NT2/D1 (cell line): Measurements from ENCODE around the gene CBLN4.

Source experiments
- DNase-seq: peaks from one replicate; pipeline ENCODE4 v3.0.0-alpha.2; 2011; ENCODE audit warnings: low read depth, low spot score
- H3K27me3 ChIP-seq: 2 replicates; pipeline ENCODE4 v1.6.0; 2011; ENCODE audit warnings: mild to moderate bottlenecking; ENCODE audit not compliant: insufficient read length, insufficient read depth
- H3K36me3 ChIP-seq: 2 replicates; pipeline ENCODE4 v1.6.1; 2011; ENCODE audit warnings: mild to moderate bottlenecking, low read length, mixed read lengths; ENCODE audit not compliant: insufficient read depth, insufficient read length
- H3K4me1 ChIP-seq: 2 replicates; pipeline ENCODE4 v1.5.1; 2011; ENCODE audit not compliant: insufficient read depth, insufficient read length
- H3K4me3 ChIP-seq: 2 replicates; pipeline ENCODE4 v1.5.1; 2011; ENCODE audit warnings: low read depth; ENCODE audit not compliant: insufficient read length
- H3K9ac ChIP-seq: 2 replicates; pipeline ENCODE4 v1.6.0; 2011; ENCODE audit warnings: low read depth; ENCODE audit not compliant: insufficient read length
- H3K9me3 ChIP-seq: 2 replicates; pipeline ENCODE4 v1.5.1; 2011; ENCODE audit warnings: mild to moderate bottlenecking, low read length; ENCODE audit not compliant: insufficient read depth
- SUZ12 ChIP-seq: IDR thresholded peaks from 2 replicates; pipeline ENCODE4 v1.6.1; 2011; ENCODE audit not compliant: insufficient read length, insufficient read depth; ENCODE audit errors: extremely low read depth
- YY1 ChIP-seq: IDR thresholded peaks from 2 replicates; pipeline ENCODE4 v1.6.1; 2011; ENCODE audit not compliant: insufficient read length, insufficient read depth
- ZNF274 ChIP-seq: IDR thresholded peaks from 2 replicates; pipeline ENCODE4 v1.6.1; 2011; ENCODE audit warnings: mild to moderate bottlenecking, low read depth, low read length

Gene CBLN4

DNA sequence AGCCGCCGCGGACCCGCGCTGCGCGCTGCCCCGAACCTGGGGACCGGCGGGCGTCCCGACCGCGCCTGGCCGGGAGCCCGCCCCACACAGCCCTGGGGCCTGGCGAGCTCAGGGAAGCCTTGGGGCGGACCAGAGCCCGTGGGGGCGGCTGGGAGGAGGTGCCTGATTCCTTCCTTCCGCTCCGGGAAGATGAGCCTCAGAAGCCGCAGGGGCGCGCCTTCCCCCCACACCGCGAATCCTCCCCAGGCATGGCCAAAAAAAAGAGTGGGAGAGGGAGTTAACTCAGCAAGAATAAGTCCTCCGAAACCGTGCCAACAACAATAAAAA lies at the start of gene CBLN4:
TSS of gene CBLN4 (minus strand) at position 131 of the 327 bp plus-strand sequence. CDS start 1,348 bp downstream, outside the sequence.
- DNase-seq, result no peak
- no peaks in the 10 kb centered on the region for H3K9me3 ChIP-seq
- H3K4me1 ChIP-seq, result no peaks in the 10 kb centered on the region
- no peaks in the 10 kb centered on the region for H3K36me3 ChIP-seq
- peaks cover 82% of the 10 kb centered on the region for H3K27me3 ChIP-seq
- peak within 1 kb of the TSS; percentile 68 for H3K4me3 ChIP-seq
- TF ChIP-seq SUZ12 (peak; percentile 1), ZNF274 (no peak)
- peak within 1 kb of the TSS; percentile 79 for H3K9ac ChIP-seq

DNA sequence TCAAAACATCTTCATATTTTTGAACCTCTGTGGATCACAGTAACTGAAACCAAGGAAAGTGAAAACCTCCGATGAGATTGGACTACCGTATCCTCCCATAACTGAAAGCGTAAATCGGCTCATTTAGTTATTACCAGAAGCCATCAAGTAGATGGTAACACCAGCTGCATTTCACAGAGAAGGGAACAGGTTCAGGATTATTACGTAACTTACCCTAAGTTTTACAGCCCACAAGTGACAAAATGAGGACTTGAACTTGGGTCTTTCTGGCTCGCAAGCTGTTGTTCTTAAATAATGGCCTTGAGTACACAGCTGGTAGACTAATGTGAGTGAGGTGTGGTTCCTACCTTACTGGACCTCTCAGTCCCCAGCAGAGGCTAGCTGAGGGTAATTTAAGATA lies 37.9 kb upstream of the CBLN4 start:
- no peaks in the 10 kb centered on the region for H3K27me3 ChIP-seq
- DNase-seq, result no peak
- H3K4me3 ChIP-seq, result no peak overlapping the region
- no peaks in the 10 kb centered on the region for H3K36me3 ChIP-seq
- TF ChIP-seq YY1 (no peak), SUZ12 (no peak), ZNF274 (no peak)
- H3K9me3 ChIP-seq, result no peaks in the 10 kb centered on the region
- H3K9ac ChIP-seq, result no peak overlapping the region
- no peaks in the 10 kb centered on the region for H3K4me1 ChIP-seq

DNA sequence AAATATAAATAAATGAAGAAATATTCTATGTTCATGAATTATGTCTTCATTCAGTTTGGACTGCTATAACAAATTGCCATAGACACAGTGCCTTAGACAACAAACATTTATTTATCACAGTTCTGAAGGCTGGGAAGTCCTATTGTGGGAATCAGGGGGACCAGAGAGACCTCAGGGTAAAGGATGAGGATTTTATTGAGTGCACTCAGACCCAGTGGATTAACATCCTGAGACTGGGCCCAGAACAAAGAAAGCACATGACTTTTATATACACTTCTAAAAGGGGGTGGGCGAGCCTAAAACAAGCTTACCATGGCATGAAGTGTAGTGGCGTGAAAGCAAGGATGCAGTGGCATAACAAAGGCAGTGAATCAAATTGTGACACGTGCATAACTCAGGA lies 26.9 kb upstream of the CBLN4 start:
- H3K4me1 ChIP-seq, result no peaks in the 10 kb centered on the region
- no peak for DNase-seq

DNA sequence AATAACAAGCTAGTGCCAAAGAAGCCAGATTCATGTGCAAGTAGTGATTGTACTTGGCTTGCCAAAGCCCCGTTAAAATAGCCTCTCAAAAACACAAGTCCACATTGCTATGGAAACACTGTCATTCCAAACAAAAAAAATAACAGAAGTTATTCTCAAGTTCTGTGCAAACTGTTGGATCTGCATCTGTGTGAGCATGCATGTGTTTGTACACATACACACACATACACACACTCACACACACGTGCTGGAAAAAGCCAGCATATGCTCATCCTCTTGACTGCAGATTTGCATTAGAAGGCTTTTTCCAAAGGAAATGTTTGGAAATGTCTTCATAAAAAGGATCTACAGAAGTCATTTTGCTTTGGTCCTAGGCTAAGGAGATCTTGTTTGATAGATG lies 13.4 kb upstream of the CBLN4 start:
- DNase-seq, result no peak
- Histone ChIP-seq H3K36me3 (no peaks in the 10 kb centered on the region), H3K27me3 (no peaks in the 10 kb centered on the region), H3K9ac (no peak overlapping the region), H3K4me3 (no peak overlapping the region), H3K9me3 (no peaks in the 10 kb centered on the region), H3K4me1 (no peaks in the 10 kb centered on the region)
- TF ChIP-seq ZNF274 (no peak), YY1 (no peak), SUZ12 (no peak)

More for the DNA sequence above, 26.9 kb upstream of the CBLN4 start:
- H3K9me3 ChIP-seq, result peaks cover 32% of the 10 kb centered on the region
- no peak overlapping the region for H3K9ac ChIP-seq
- H3K36me3 ChIP-seq, result no peaks in the 10 kb centered on the region
- H3K4me3 ChIP-seq, result no peak overlapping the region
- TF ChIP-seq ZNF274 (no peak), YY1 (no peak), SUZ12 (no peak)
- H3K27me3 ChIP-seq, result no peaks in the 10 kb centered on the region

DNA sequence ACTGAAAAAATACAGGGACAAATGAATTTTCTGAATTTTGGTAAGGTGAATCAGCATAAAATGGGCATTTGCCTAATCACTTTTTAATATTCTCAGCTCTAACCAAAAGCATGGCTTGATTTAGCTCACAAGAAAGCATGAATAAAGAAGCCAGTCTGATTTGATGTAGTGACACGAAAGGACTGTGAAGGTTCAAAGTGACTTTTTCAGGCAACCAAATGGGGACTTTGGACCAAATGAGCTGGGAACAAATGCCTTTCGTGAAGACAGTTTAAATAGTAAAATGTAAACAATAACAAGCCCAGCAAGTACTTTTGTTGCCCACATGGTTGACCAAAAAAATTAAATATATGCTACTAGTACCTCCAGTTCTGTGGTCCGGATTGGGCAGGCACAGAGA lies 12.9 kb upstream of the CBLN4 start:
- H3K27me3 ChIP-seq, result no peaks in the 10 kb centered on the region
- no peaks in the 10 kb centered on the region for H3K36me3 ChIP-seq
- H3K9me3 ChIP-seq, result no peaks in the 10 kb centered on the region
- H3K4me3 ChIP-seq, result no peak overlapping the region
- TF ChIP-seq YY1 (no peak), ZNF274 (no peak), SUZ12 (no peak)
- H3K9ac ChIP-seq, result no peak overlapping the region
- no peaks in the 10 kb centered on the region for H3K4me1 ChIP-seq
- DNase-seq, result no peak

DNA sequence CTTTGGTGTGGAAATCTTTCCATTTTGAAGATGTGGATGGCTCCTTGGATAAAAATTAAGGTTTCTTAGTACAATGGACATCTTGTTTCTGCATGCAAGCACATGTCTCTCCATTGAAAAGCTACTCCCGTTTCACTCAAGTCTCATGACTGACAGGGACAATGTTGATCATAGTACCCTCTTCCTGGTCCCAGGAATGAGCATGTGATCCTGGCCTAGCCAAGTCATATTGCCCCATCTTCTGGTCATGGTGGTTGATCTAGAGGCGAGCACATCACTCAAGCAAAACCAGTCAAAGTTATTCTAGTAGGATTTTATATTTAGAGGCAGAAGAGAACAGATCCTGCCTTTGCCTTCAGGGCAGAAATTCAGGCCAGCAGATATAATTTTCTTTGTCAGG lies 12.2 kb upstream of the CBLN4 start:
- H3K9me3 ChIP-seq, result no peaks in the 10 kb centered on the region
- H3K27me3 ChIP-seq, result no peaks in the 10 kb centered on the region
- H3K36me3 ChIP-seq, result no peaks in the 10 kb centered on the region
- no peaks in the 10 kb centered on the region for H3K4me1 ChIP-seq
- no peak overlapping the region for H3K9ac ChIP-seq
- no peak for DNase-seq
- H3K4me3 ChIP-seq, result no peak overlapping the region
- TF ChIP-seq YY1, result no peak
- no peak for TF ChIP-seq SUZ12
- no peak for TF ChIP-seq ZNF274

DNA sequence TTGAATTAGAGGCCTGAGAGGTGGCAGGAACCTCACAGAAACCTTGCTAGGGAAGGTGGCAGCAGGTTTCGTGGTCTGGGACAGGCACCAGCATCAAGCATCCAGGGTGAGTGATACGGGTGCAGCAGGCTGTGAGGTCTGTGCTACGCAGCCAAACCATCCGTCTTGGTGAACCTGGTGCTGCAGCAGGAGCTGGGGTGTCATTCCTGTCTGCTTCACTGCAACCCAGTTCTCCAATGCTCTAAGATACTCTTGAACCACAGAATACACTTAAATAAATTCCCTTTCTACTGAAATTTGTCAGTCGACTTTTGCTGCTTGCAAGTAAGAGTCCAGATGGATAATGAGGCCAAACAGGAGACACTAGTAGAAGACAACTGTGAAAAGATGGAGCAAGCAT lies 9.7 kb upstream of the CBLN4 start:
- no peaks in the 10 kb centered on the region for H3K4me1 ChIP-seq
- no peaks in the 10 kb centered on the region for H3K36me3 ChIP-seq
- H3K9me3 ChIP-seq, result no peaks in the 10 kb centered on the region
- no peaks in the 10 kb centered on the region for H3K27me3 ChIP-seq
- H3K9ac ChIP-seq, result no peak overlapping the region
- no peak overlapping the region for H3K4me3 ChIP-seq
- TF ChIP-seq YY1 (no peak), SUZ12 (no peak), ZNF274 (no peak)
- no peak for DNase-seq

DNA sequence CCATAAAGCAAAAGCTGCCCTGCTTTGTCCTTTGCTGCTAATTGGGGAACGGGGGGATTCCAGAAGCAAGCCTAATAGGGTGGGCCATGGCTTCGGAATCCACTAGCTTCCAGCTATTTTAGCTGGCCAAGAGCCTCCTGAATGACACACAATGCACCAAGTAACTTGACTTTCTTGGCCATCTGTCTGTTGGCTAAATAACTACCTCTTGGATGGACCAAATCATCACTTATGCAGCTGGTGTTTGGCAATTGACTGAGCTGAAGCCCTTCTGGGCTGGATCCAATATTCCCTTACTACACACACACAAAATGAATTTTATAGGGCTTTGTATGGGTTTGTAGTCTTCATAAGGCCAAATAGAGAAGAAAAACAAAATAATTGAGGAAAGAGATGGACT lies 8.8 kb upstream of the CBLN4 start:
- H3K36me3 ChIP-seq, result no peaks in the 10 kb centered on the region

More for the DNA sequence above, 8.8 kb upstream of the CBLN4 start:
- Histone ChIP-seq H3K9ac (no peak overlapping the region), H3K4me3 (no peak overlapping the region), H3K4me1 (no peaks in the 10 kb centered on the region), H3K9me3 (no peaks in the 10 kb centered on the region), H3K27me3 (no peaks in the 10 kb centered on the region)
- TF ChIP-seq SUZ12 (no peak), YY1 (no peak), ZNF274 (no peak)
- DNase-seq, result no peak
